ENCODE measurements around the gene GRIK2. TPM values are rescaled to one million over a fixed set of nuclear protein-coding genes. Genes with fewer than 3 reads are reported as not detected.

Gene GRIK2
- total RNA-seq, 4 donors from 2014 or later: 1.4 to 51.9 (median 9.6) TPM

- H3K4me3 ChIP-seq (replicated peaks in 1 of 3): no peak overlapping the region
- H3K4me1 ChIP-seq: no peaks in the 10 kb centered on the region
- no peak for DNase-seq
- no peak overlapping the region for H3K27ac ChIP-seq
- H3K9me3 ChIP-seq: no peaks in the 10 kb centered on the region
- H3K27me3 ChIP-seq: no peaks in the 10 kb centered on the region
- intact Hi-C loops (cut with DNase I): no loop called here
- WGBS, 2 donors: 81 to 95% methylated on average over 1 of the region's 1 CpG
- H3K36me3 ChIP-seq: no peaks in the 10 kb centered on the region
- TF ChIP-seq CTCF (IDR thresholded peaks at IDR 0.05): no peak
- TF ChIP-seq POLR2A (IDR thresholded peaks at IDR 0.05): no peak
These were observed 29.3 kb downstream of the GRIK2 start for GRCh38 chr6:101422811-101423210.

- no peak for TF ChIP-seq CTCF (IDR thresholded peaks at IDR 0.05)
- TF ChIP-seq POLR2A (IDR thresholded peaks at IDR 0.05): no peak
- Histone ChIP-seq H3K4me1 (no peaks in the 10 kb centered on the region), H3K36me3 (no peaks in the 10 kb centered on the region), H3K27ac (no peak overlapping the region), H3K9me3 (no peaks in the 10 kb centered on the region), H3K27me3 (no peaks in the 10 kb centered on the region), H3K4me3 (replicated peaks in 1 of 3) (no peak overlapping the region)
- DNase-seq: no peak
- WGBS, 2 donors: 79 to 91% methylated on average over 1 of the region's 1 CpG
- intact Hi-C loops (cut with DNase I): no loop called here
These were observed 35.8 kb downstream of the GRIK2 start for GRCh38 chr6:101429270-101429669.

- WGBS, 2 donors: 81 to 88% methylated on average over 5 of the region's 5 CpGs
- TF ChIP-seq CTCF (IDR thresholded peaks at IDR 0.05) (no peak), POLR2A (IDR thresholded peaks at IDR 0.05) (no peak)
- H3K36me3 ChIP-seq: no peaks in the 10 kb centered on the region
- no peaks in the 10 kb centered on the region for H3K9me3 ChIP-seq
- peaks cover 0 to 4% of the 10 kb centered on the region in 2 donors for H3K4me1 ChIP-seq
- no peak overlapping the region for H3K4me3 ChIP-seq (replicated peaks in 1 of 3)
- H3K27me3 ChIP-seq: no peaks in the 10 kb centered on the region
- H3K27ac ChIP-seq: no peak overlapping the region
- intact Hi-C loops (cut with DNase I): no loop called here
- DNase-seq: no peak
These were observed 36.3 kb downstream of the GRIK2 start for GRCh38 chr6:101429845-101430244.

GRCh38 chr6:101433141-101433540 lies 39.6 kb downstream of the GRIK2 start:
- H3K9me3 ChIP-seq: no peaks in the 10 kb centered on the region
- DNase-seq: no peak
- TF ChIP-seq POLR2A (IDR thresholded peaks at IDR 0.05): no peak
- TF ChIP-seq CTCF (IDR thresholded peaks at IDR 0.05): no peak
- 55 to 59% methylated on average over 5 of the region's 5 CpGs for WGBS, 2 donors
- H3K4me3 ChIP-seq (replicated peaks in 1 of 3): no peak overlapping the region
- H3K27me3 ChIP-seq: no peaks in the 10 kb centered on the region
- H3K36me3 ChIP-seq: no peaks in the 10 kb centered on the region
- peaks cover 0 to 10% of the 10 kb centered on the region in 2 donors for H3K4me1 ChIP-seq
- intact Hi-C loops (cut with DNase I): no loop called here
- no peak overlapping the region for H3K27ac ChIP-seq

- 54 to 60% methylated on average over 2 of the region's 2 CpGs for WGBS, 2 donors
- H3K4me1 ChIP-seq: peaks cover 0 to 10% of the 10 kb centered on the region in 2 donors
- no peaks in the 10 kb centered on the region for H3K9me3 ChIP-seq
- H3K27me3 ChIP-seq: no peaks in the 10 kb centered on the region
- no peak for DNase-seq
- H3K4me3 ChIP-seq (replicated peaks in 1 of 3): no peak overlapping the region
- TF ChIP-seq POLR2A (IDR thresholded peaks at IDR 0.05) (no peak), CTCF (IDR thresholded peaks at IDR 0.05) (no peak)
- no peaks in the 10 kb centered on the region for H3K36me3 ChIP-seq
- no peak overlapping the region for H3K27ac ChIP-seq
- intact Hi-C loops (cut with DNase I): no loop called here
These were observed 41.1 kb downstream of the GRIK2 start for GRCh38 chr6:101434601-101435000.

All from thyroid gland (tissue), 4 donors.